ENCODE measurements around the gene RBBP6.
"Not testable (repeated sequence)": the region's sequence is repeated elsewhere in the genome, so short reads cannot be mapped to it uniquely, and the experiment has no call there.

RBBP6 gene

GRCh38 chr16:24610416-24610755, 71.0 kb downstream of the RBBP6 start:
- Histone ChIP-seq H3K27me3 (replicated peaks; ENCODE audit: control insufficient read depth, insufficient read depth, low read length) (no peaks in the 10 kb centered on the region; the same call in none of the 2 replicates), H3K36me3 (ENCODE audit: control insufficient read depth, insufficient read depth, low read length) (no peaks in the 10 kb centered on the region), H3K4me3 (replicated peaks; ENCODE audit: low read depth, low read length) (no peak overlapping the region)
- peak; percentile 14 for DNase-seq (ENCODE audit: extremely low read depth, insufficient read length)
- TF ChIP-seq CTCF (IDR thresholded peaks at IDR 0.05; ENCODE audit: insufficient read depth, low read length, poor library complexity, severe bottlenecking): no peak

- Histone ChIP-seq H3K36me3 (ENCODE audit: control insufficient read depth, insufficient read depth, low read length) (no peaks in the 10 kb centered on the region), H3K4me3 (replicated peaks; ENCODE audit: low read depth, low read length) (no peak overlapping the region), H3K27me3 (replicated peaks; ENCODE audit: control insufficient read depth, insufficient read depth, low read length) (no peaks in the 10 kb centered on the region; the same call in none of the 2 replicates)
- DNase-seq (ENCODE audit: extremely low read depth, insufficient read length): no peak
- TF ChIP-seq CTCF (IDR thresholded peaks at IDR 0.05; ENCODE audit: insufficient read depth, low read length, poor library complexity, severe bottlenecking): no peak
Measured at GRCh38 chr16:24611310-24611709, 71.9 kb downstream of the RBBP6 start.

- no peak for TF ChIP-seq CTCF (IDR thresholded peaks at IDR 0.05; ENCODE audit: insufficient read depth, low read length, poor library complexity, severe bottlenecking)
- no peaks in the 10 kb centered on the region; the same call in none of the 2 replicates for H3K27me3 ChIP-seq (replicated peaks; ENCODE audit: control insufficient read depth, insufficient read depth, low read length)
- no peaks in the 10 kb centered on the region for H3K36me3 ChIP-seq (ENCODE audit: control insufficient read depth, insufficient read depth, low read length)
- DNase-seq (ENCODE audit: extremely low read depth, insufficient read length): no peak
- no peak overlapping the region for H3K4me3 ChIP-seq (replicated peaks; ENCODE audit: low read depth, low read length)
Measured at GRCh38 chr16:24612656-24613055, 73.3 kb downstream of the RBBP6 start.

- not testable (repeated sequence) for H3K27me3 ChIP-seq (replicated peaks; ENCODE audit: control insufficient read depth, insufficient read depth, low read length); H3K36me3 ChIP-seq (ENCODE audit: control insufficient read depth, insufficient read depth, low read length); H3K4me3 ChIP-seq (replicated peaks; ENCODE audit: low read depth, low read length); DNase-seq (ENCODE audit: extremely low read depth, insufficient read length)
Measured at GRCh38 chr16:24613267-24613666, 73.9 kb downstream of the RBBP6 start.

GRCh38 chr16:24617502-24617901, 78.1 kb downstream of the RBBP6 start:
- Histone ChIP-seq H3K36me3 (ENCODE audit: control insufficient read depth, insufficient read depth, low read length) (no peaks in the 10 kb centered on the region), H3K4me3 (replicated peaks; ENCODE audit: low read depth, low read length) (no peak overlapping the region), H3K27me3 (replicated peaks; ENCODE audit: control insufficient read depth, insufficient read depth, low read length) (no peaks in the 10 kb centered on the region)
- TF ChIP-seq CTCF (IDR thresholded peaks at IDR 0.05; ENCODE audit: insufficient read depth, low read length, poor library complexity, severe bottlenecking): no peak
- DNase-seq (ENCODE audit: extremely low read depth, insufficient read length): no peak

All from GM06990 (cell line).